ENCODE results near the gene TMEM82. TPM values are rescaled to one million over a fixed set of nuclear protein-coding genes. Genes with fewer than 3 reads are reported as not detected.

TMEM82 gene
- total and polyA plus RNA-seq, 9 donors = 0.17 to 1.4 TPM; not detected in 7

GRCh38 chr1:15775706-15776105 lies 33.4 kb downstream of the TMEM82 start:
- no peaks in the 10 kb centered on the region for H3K27me3 ChIP-seq (ENCODE audit: control insufficient read depth, insufficient read depth, low read length)
- 86% methylated on average over 1 of the region's 2 CpGs for whole genome bisulfite sequencing (ENCODE audit: insufficient coverage)

GRCh38 chr1:15777909-15778707 lies 35.8 kb downstream of the TMEM82 start:
- no peak for DNase-seq
- H3K9me3 ChIP-seq (replicated peaks; ENCODE audit: control insufficient read depth, low read depth, low read length) = no peaks in the 10 kb centered on the region
- WGBS (ENCODE audit: insufficient coverage) = no CpG with 5 or more reads among the region's 7 CpGs
- no peaks in the 10 kb centered on the region for H3K27me3 ChIP-seq (ENCODE audit: control insufficient read depth, insufficient read depth, low read length)
- peaks cover 43% of the 10 kb centered on the region for H3K36me3 ChIP-seq (ENCODE audit: control insufficient read depth, insufficient read depth, low read length)
- no peak overlapping the region for H3K27ac ChIP-seq (ENCODE audit: low read length)
- H3K4me1 ChIP-seq (ENCODE audit: control insufficient read depth, insufficient read depth, low read length) = no peaks in the 10 kb centered on the region
- H3K4me3 ChIP-seq (ENCODE audit: low read length) = no peak overlapping the region

More at GRCh38 chr1:15775706-15776105, 33.4 kb downstream of the TMEM82 start:
- H3K4me1 ChIP-seq (ENCODE audit: control insufficient read depth, insufficient read depth, low read length) = no peaks in the 10 kb centered on the region
- no peak for DNase-seq
- no peaks in the 10 kb centered on the region for H3K9me3 ChIP-seq (replicated peaks; ENCODE audit: control insufficient read depth, low read depth, low read length)
- H3K36me3 ChIP-seq (ENCODE audit: control insufficient read depth, insufficient read depth, low read length) = peaks cover 59% of the 10 kb centered on the region
- H3K4me3 ChIP-seq (ENCODE audit: low read length) = no peak overlapping the region
- no peak overlapping the region for H3K27ac ChIP-seq (ENCODE audit: low read length)

DNA sequence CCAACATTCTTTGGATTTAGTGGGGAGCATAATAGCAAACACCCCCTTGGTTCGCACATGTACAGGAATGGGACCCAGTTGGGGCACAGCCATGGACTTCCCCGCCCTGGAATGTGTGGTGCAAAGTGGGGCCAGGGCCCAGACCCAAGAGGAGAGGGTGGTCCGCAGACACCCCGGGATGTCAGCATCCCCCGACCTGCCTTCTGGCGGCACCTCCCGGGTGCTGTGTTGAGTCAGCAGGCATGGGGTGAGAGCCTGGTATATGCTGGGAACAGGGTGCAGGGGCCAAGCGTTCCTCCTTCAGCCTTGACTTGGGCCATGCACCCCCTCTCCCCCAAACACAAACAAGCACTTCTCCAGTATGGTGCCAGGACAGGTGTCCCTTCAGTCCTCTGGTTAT lies 43.4 kb downstream of the TMEM82 start:
- peaks cover 6% of the 10 kb centered on the region for H3K4me1 ChIP-seq (ENCODE audit: control insufficient read depth, insufficient read depth, low read length)
- DNase-seq = no peak

GRCh38 chr1:15786581-15786980 lies 44.3 kb downstream of the TMEM82 start:
- no peak overlapping the region for H3K27ac ChIP-seq (ENCODE audit: low read length)
- peaks cover 6% of the 10 kb centered on the region for H3K4me1 ChIP-seq (ENCODE audit: control insufficient read depth, insufficient read depth, low read length)
- no peaks in the 10 kb centered on the region for H3K9me3 ChIP-seq (replicated peaks; ENCODE audit: control insufficient read depth, low read depth, low read length)
- peak; percentile 34 for DNase-seq
- peaks cover 9% of the 10 kb centered on the region for H3K36me3 ChIP-seq (ENCODE audit: control insufficient read depth, insufficient read depth, low read length)
- no peak overlapping the region for H3K4me3 ChIP-seq (ENCODE audit: low read length)
- 59% methylated on average over 6 of the region's 10 CpGs for WGBS (ENCODE audit: insufficient coverage)
- H3K27me3 ChIP-seq (ENCODE audit: control insufficient read depth, insufficient read depth, low read length) = no peaks in the 10 kb centered on the region

More for the DNA sequence above, 43.4 kb downstream of the TMEM82 start:
- WGBS (ENCODE audit: insufficient coverage) = 95% methylated on average over 4 of the region's 8 CpGs
- Histone ChIP-seq H3K27ac (ENCODE audit: low read length) (no peak overlapping the region), H3K27me3 (ENCODE audit: control insufficient read depth, insufficient read depth, low read length) (no peaks in the 10 kb centered on the region), H3K4me3 (ENCODE audit: low read length) (no peak overlapping the region), H3K36me3 (ENCODE audit: control insufficient read depth, insufficient read depth, low read length) (peaks cover 12% of the 10 kb centered on the region), H3K9me3 (replicated peaks; ENCODE audit: control insufficient read depth, low read depth, low read length) (no peaks in the 10 kb centered on the region)

DNA sequence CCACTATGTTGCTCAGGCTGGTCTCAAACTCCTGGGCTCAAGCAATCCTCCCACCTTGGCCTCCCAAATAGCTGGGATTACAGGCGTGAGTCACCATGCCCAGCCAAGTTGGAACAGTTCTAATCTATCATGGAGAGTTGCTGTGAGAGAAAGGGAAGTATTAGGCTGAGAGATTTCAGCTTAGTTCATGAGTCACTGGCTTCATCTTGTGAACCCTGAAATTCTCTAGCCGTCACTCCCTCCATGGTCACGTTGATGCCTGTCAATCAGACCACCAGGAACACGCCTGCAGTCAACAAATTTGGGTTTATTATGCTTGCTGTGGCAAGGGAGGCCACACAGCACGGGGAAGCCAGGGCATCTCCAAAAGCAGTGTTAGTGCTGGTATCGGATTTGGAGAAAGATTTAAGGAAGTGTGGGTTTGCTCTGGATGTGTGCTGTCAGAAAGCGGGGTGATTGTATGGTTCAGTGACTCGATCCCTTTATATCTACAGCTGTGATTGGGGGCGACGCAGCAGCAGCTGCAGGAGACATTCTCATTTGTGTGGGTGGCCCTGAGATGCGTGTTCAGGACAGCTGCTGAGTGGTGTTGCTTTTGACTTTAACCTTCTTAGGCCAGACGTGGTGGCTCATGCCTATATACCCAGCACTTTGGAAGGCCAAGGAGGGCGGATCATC lies 46.5 kb downstream of the TMEM82 start:
- H3K4me3 ChIP-seq (ENCODE audit: low read length) = no peak overlapping the region
- no peaks in the 10 kb centered on the region for H3K9me3 ChIP-seq (replicated peaks; ENCODE audit: control insufficient read depth, low read depth, low read length)
- H3K36me3 ChIP-seq (ENCODE audit: control insufficient read depth, insufficient read depth, low read length) = peaks cover 9% of the 10 kb centered on the region
- peaks cover 10% of the 10 kb centered on the region for H3K4me1 ChIP-seq (ENCODE audit: control insufficient read depth, insufficient read depth, low read length)
- 66% methylated on average over 7 of the region's 13 CpGs for WGBS (ENCODE audit: insufficient coverage)
- no peaks in the 10 kb centered on the region for H3K27me3 ChIP-seq (ENCODE audit: control insufficient read depth, insufficient read depth, low read length)
- no peak for DNase-seq
- no peak overlapping the region for H3K27ac ChIP-seq (ENCODE audit: low read length)

GRCh38 chr1:15796086-15796462 lies 53.8 kb downstream of the TMEM82 start:
- no peak for DNase-seq
- Histone ChIP-seq H3K36me3 (ENCODE audit: control insufficient read depth, insufficient read depth, low read length) (no peaks in the 10 kb centered on the region), H3K9me3 (replicated peaks; ENCODE audit: control insufficient read depth, low read depth, low read length) (no peaks in the 10 kb centered on the region), H3K4me3 (ENCODE audit: low read length) (no peak overlapping the region), H3K27me3 (ENCODE audit: control insufficient read depth, insufficient read depth, low read length) (no peaks in the 10 kb centered on the region), H3K27ac (ENCODE audit: low read length) (no peak overlapping the region), H3K4me1 (ENCODE audit: control insufficient read depth, insufficient read depth, low read length) (peaks cover 21% of the 10 kb centered on the region)
- WGBS (ENCODE audit: insufficient coverage) = 50% methylated on average over 2 of the region's 2 CpGs

Other genes with a start within 250 kb of the TMEM82 start
- gene CASP9, start 218.3 kb upstream of the TMEM82 start, total RNA-seq = 9.4 TPM
- gene CASP9, start 218.3 kb upstream of the TMEM82 start, polyA plus RNA-seq (ENCODE audit: insufficient read depth in 1 of 8, insufficient read length in 8 of 8, low replicate concordance in 1 of 8) = 10 to 100 TPM; 15.1 to 21.4 (median 18.5) TPM
- 10.7 TPM for gene DNAJC16, start 215.7 kb upstream of the TMEM82 start, total RNA-seq
- gene DNAJC16, start 215.7 kb upstream of the TMEM82 start, polyA plus RNA-seq (ENCODE audit: insufficient read depth in 1 of 8, insufficient read length in 8 of 8, low replicate concordance in 1 of 8) = 10 to 100 TPM; 10.6 to 16.5 (median 13.1) TPM
- 4.3 TPM for gene AGMAT, start 157.4 kb upstream of the TMEM82 start, total RNA-seq
- gene AGMAT, start 157.4 kb upstream of the TMEM82 start, polyA plus RNA-seq (ENCODE audit: insufficient read depth in 1 of 8, insufficient read length in 8 of 8, low replicate concordance in 1 of 8) = 1 to 10 TPM; 1.4 to 5.1 (median 2.6) TPM
- 20.6 TPM for gene DDI2, start 125.0 kb upstream of the TMEM82 start, total RNA-seq
- gene DDI2, start 125.0 kb upstream of the TMEM82 start, polyA plus RNA-seq (ENCODE audit: insufficient read depth in 1 of 8, insufficient read length in 8 of 8, low replicate concordance in 1 of 8) = 10 to 100 TPM; 12.3 to 24.1 (median 18.2) TPM
- 29.9 TPM for gene PLEKHM2, start 58.2 kb upstream of the TMEM82 start, total RNA-seq
- 10 to 100 TPM; 40.2 to 55.6 (median 51.1) TPM for gene PLEKHM2, start 58.2 kb upstream of the TMEM82 start, polyA plus RNA-seq (ENCODE audit: insufficient read depth in 1 of 8, insufficient read length in 8 of 8, low replicate concordance in 1 of 8)
- 5.8 TPM for gene SLC25A34, start 6.2 kb upstream of the TMEM82 start, total RNA-seq
- gene SLC25A34, start 6.2 kb upstream of the TMEM82 start, polyA plus RNA-seq (ENCODE audit: insufficient read depth in 1 of 8, insufficient read length in 8 of 8, low replicate concordance in 1 of 8) = 1 to 10 TPM; 3.6 to 7.4 (median 5.7) TPM
- 17.3 TPM for gene FBLIM1, start 16.3 kb downstream of the TMEM82 start, total RNA-seq
- gene FBLIM1, start 16.3 kb downstream of the TMEM82 start, polyA plus RNA-seq (ENCODE audit: insufficient read depth in 1 of 8, insufficient read length in 8 of 8, low replicate concordance in 1 of 8) = 10 to 100 TPM; 19.3 to 41.4 (median 27.4) TPM
- gene UQCRHL, start 65.2 kb downstream of the TMEM82 start, total RNA-seq = 8.6 TPM
- gene UQCRHL, start 65.2 kb downstream of the TMEM82 start, polyA plus RNA-seq (ENCODE audit: insufficient read depth in 1 of 8, insufficient read length in 8 of 8, low replicate concordance in 1 of 8) = 1 to 10 TPM in 4 of 8 donors, under 1 TPM in 4; 0.52 to 2.2 (median 1.1) TPM
- gene SPEN, start 105.2 kb downstream of the TMEM82 start, total RNA-seq = 22.8 TPM
- 10 to 100 TPM; 30.6 to 44.3 (median 35.5) TPM for gene SPEN, start 105.2 kb downstream of the TMEM82 start, polyA plus RNA-seq (ENCODE audit: insufficient read depth in 1 of 8, insufficient read length in 8 of 8, low replicate concordance in 1 of 8)
- 27.4 TPM for gene ZBTB17, start 233.6 kb downstream of the TMEM82 start, total RNA-seq
- 10 to 100 TPM; 23.8 to 29.1 (median 25.8) TPM for gene ZBTB17, start 233.6 kb downstream of the TMEM82 start, polyA plus RNA-seq (ENCODE audit: insufficient read depth in 1 of 8, insufficient read length in 8 of 8, low replicate concordance in 1 of 8)